HepG2 (cell line): ENCODE measurements around the gene KIAA1549. TPM values are rescaled to one million over a fixed set of nuclear protein-coding genes. Genes with fewer than 3 reads are reported as not detected.

ENCODE experiments used
- ATF5 ChIP-seq: sonication (generic); formaldehyde crosslinking; IDR thresholded peaks from 2 replicates; pipeline ENCODE4 v1.4.0; 2020; ENCODE audit warnings: mild to moderate bottlenecking, low read depth, missing genetic modification reagents
- CBFB ChIP-seq: sonication (generic); formaldehyde crosslinking; IDR thresholded peaks from 2 replicates; pipeline ENCODE4 v1.4.0; 2020; ENCODE audit warnings: missing genetic modification reagents
- CENPX ChIP-seq: sonication (generic); formaldehyde crosslinking; IDR thresholded peaks from 2 replicates; pipeline ENCODE4 v1.9.0; 2021; ENCODE audit warnings: mild to moderate bottlenecking, missing genetic modification reagents, moderate library complexity
- CSRNP2 ChIP-seq: sonication (generic); formaldehyde crosslinking; conservative IDR thresholded peaks from 2 replicates; pipeline ENCODE4 v1.8.0; 2022; ENCODE audit warnings: low read depth, missing genetic modification reagents
- DRAP1 ChIP-seq: IDR thresholded peaks from 2 replicates; pipeline ENCODE4 v1.6.1; 2016; ENCODE audit warnings: missing genetic modification reagents, missing compliant biosample characterization
- HBP1 ChIP-seq: IDR thresholded peaks from 2 replicates; pipeline ENCODE4 v1.6.1; 2016; ENCODE audit warnings: low read depth, control low read depth
- HCFC1 ChIP-seq: fragments of 150-350 bp; IDR thresholded peaks from 2 replicates; pipeline ENCODE4 v1.6.1; 2014; ENCODE audit warnings: low read depth, low read length
- HDAC1 ChIP-seq: sonication (generic); formaldehyde crosslinking; IDR thresholded peaks from 2 replicates; pipeline ENCODE4 v1.5.1; 2020; ENCODE audit warnings: mild to moderate bottlenecking, missing genetic modification reagents
- HOXA9 ChIP-seq: sonication (generic); formaldehyde crosslinking; IDR thresholded peaks from 2 replicates; pipeline ENCODE4 v1.8.1; 2022; ENCODE audit warnings: missing genetic modification reagents, mild to moderate bottlenecking, moderate library complexity, borderline replicate concordance
- KDM2A ChIP-seq: sonication (generic); formaldehyde crosslinking; IDR thresholded peaks from 2 replicates; pipeline ENCODE4 v1.4.0; 2020; ENCODE audit warnings: low read depth, missing genetic modification reagents, borderline replicate concordance
- KLF11 ChIP-seq: IDR thresholded peaks from 2 replicates; pipeline ENCODE4 v1.6.1; 2016; ENCODE audit warnings: missing compliant biosample characterization
- RBM22 ChIP-seq: fragments of 200-400 bp; formaldehyde crosslinking; optimal IDR thresholded peaks from 2 replicates; pipeline ENCODE3; 2017; ENCODE audit warnings: mild to moderate bottlenecking, low read length, moderate library complexity
- ZFX ChIP-seq: sonication (generic); formaldehyde crosslinking; IDR thresholded peaks from 2 replicates; pipeline ENCODE4 v1.4.0; 2020; ENCODE audit warnings: mild to moderate bottlenecking, low read depth, missing genetic modification reagents, moderate library complexity
- ZFY ChIP-seq: sonication (generic); formaldehyde crosslinking; IDR thresholded peaks from 2 replicates; pipeline ENCODE4 v1.4.0; 2020; ENCODE audit warnings: missing genetic modification reagents
- ZNF264 ChIP-seq: sonication (generic); formaldehyde crosslinking; IDR thresholded peaks from 2 replicates; pipeline ENCODE4 v1.4.0; 2020; ENCODE audit warnings: missing genetic modification reagents
- ZNF317 ChIP-seq: sonication (generic); formaldehyde crosslinking; IDR thresholded peaks from 2 replicates; pipeline ENCODE4 v1.5.0; 2020; ENCODE audit warnings: mild to moderate bottlenecking, missing genetic modification reagents
- ZNF431 ChIP-seq: sonication (generic); formaldehyde crosslinking; IDR thresholded peaks from 2 replicates; pipeline ENCODE4 v1.9.0; 2022; ENCODE audit warnings: missing genetic modification reagents, low read depth, mild to moderate bottlenecking, borderline replicate concordance
- ZNF512 ChIP-seq: sonication (generic); formaldehyde crosslinking; IDR thresholded peaks from 2 replicates; pipeline ENCODE4 v1.4.0; 2020; ENCODE audit warnings: mild to moderate bottlenecking, missing genetic modification reagents
- ZNF558 ChIP-seq: sonication (generic); formaldehyde crosslinking; IDR thresholded peaks from 2 replicates; pipeline ENCODE4 v1.9.0; 2022; ENCODE audit warnings: mild to moderate bottlenecking, missing genetic modification reagents, borderline replicate concordance
- ZNF775 ChIP-seq: sonication (generic); formaldehyde crosslinking; IDR thresholded peaks from 2 replicates; pipeline ENCODE4 v1.4.0; 2020; ENCODE audit warnings: missing genetic modification reagents, mild to moderate bottlenecking, moderate library complexity, borderline replicate concordance
- ZNF790 ChIP-seq: sonication (generic); formaldehyde crosslinking; IDR thresholded peaks from 2 replicates; pipeline ENCODE4 v1.8.0; 2022; ENCODE audit warnings: missing genetic modification reagents, mild to moderate bottlenecking, borderline replicate concordance
- ZSCAN5A ChIP-seq: sonication (generic); formaldehyde crosslinking; IDR thresholded peaks from 2 replicates; pipeline ENCODE4 v1.8.0; 2022; ENCODE audit warnings: mild to moderate bottlenecking, missing genetic modification reagents, borderline replicate concordance
- polyA plus RNA-seq, 8 experiments: library from polyadenylated mRNA; depleted of rRNA in 3 of 8; stranded (reverse) in 7 of 8; unstranded in 1 of 8; fragments of >200 nt; fragmentation: Illumina TruSeq in 4 of 8; extraction: Trizol in 4 of 8; gene quantifications; 2 replicates each; pipeline versions ENCODE4 v1.2.1 to v1.2.3, GENCODE V29; 2011 to 2016; ENCODE audit warnings: low read depth in 4 of 8, missing spikeins in 1 of 8, mixed read lengths in 1 of 8; ENCODE audit not compliant: insufficient read depth in 1 of 8
- total RNA-seq, 5 experiments: library from RNA; depleted of rRNA; stranded (reverse); fragments of >200 nt; fragmentation: Illumina TruSeq; extraction: Trizol; gene quantifications; 2 replicates each; pipeline ENCODE4 v1.2.3, GENCODE V29; 2016; ENCODE audit warnings: low read depth in 1 of 5

KIAA1549 gene
- total and polyA plus RNA-seq, 2 of the 13 experiments (the other 11 are each of a cell fraction or from before 2014, with no cell fraction given), result 1.1 to 1.8 TPM

GRCh38 chr7:138890499-138891445, 90.4 kb downstream of the KIAA1549 start (continued):
- TF ChIP-seq ZFX (peak; percentile 39; the same call in 1 of the 2 replicates), KDM2A (CRISPR knock-in tag) (0 out of 2 replicates have a peak, but pooled peaks have one; percentile 40), RBM22 (no peak), HCFC1 (no peak), HOXA9 (CRISPR knock-in tag) (no peak), KLF11 (CRISPR knock-in tag) (no peak), CBFB (CRISPR knock-in tag) (no peak), ZNF317 (peak; percentile 98), ZNF264 (CRISPR knock-in tag) (peak; percentile 61; the same call in 1 of the 2 replicates), DRAP1 (CRISPR knock-in tag) (no peak), ZNF790 (no peak), ZNF431 (no peak), ZNF512 (no peak), ZFY (CRISPR knock-in tag) (no peak), CENPX (CRISPR knock-in tag) (no peak), ZSCAN5A (CRISPR knock-in tag) (peak; percentile 36; the same call in 1 of the 2 replicates), HBP1 (no peak), CSRNP2 (CRISPR knock-in tag) (no peak), ZNF558 (CRISPR knock-in tag) (no peak), HDAC1 (CRISPR knock-in tag) (0 out of 2 replicates have a peak, but pooled peaks have one; percentile 32), ATF5 (CRISPR knock-in tag) (no peak), ZNF775 (CRISPR knock-in tag) (no peak)
